ENCODE measurements around the gene PELI2. TPM values are rescaled to one million over a fixed set of nuclear protein-coding genes. Genes with fewer than 3 reads are reported as not detected.

Gene PELI2
- total and polyA plus RNA-seq, 2 of the 4 experiments (the other 2 are of a cell fraction): 6.0 to 36.7 TPM

DNA sequence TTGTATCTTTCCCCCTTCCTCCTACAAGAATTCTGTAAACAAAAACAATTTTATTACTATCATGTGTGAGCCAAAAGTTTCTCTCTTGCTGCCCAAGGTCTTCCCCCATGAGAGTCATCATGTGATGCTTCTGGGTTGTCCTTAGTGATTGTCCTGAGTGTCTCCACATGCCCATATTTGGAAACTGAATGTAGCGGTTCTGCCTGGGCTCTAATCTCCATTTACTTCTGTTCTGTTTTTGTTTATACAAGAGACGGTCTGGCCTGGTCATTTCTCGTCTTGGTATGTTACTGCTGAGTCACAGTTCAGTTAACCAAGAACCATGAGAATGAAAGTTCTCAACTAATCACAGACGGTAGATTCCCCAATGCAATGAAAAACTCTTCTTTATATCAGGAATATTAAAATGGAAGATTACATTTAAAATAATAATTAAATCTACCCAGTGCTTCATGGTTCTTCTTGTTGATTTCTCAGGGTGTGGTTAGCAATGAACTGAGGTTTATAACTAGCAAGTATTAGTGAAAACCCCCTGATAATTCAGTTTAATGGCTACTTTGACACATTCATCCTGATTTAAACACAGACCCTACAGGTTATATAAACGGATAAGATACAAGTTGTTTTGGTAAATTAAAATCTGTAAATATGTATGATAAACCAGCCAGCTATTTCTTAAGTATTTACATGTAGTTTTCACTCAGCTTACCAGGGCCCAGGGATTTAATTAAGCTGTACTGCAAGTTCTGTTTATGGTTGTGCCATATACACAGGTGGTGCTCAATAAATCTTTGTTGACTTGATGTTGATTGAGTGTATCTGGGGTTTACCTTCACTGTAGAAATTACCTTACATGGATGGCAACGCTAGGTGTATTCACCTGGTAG is 81.1 kb downstream of the PELI2 start:
- in situ Hi-C loops (cut with MboI; ENCODE audit: low sequenced_read_pairs): no loop called here
- TF ChIP-seq CHD1 (IDR thresholded peaks at IDR 0.05; ENCODE audit: low read depth, low read length) (no peak), BHLHE40 (IDR thresholded peaks at IDR 0.05; ENCODE audit: low read depth, low read length) (no peak), POLR2A (IDR thresholded peaks at IDR 0.05; ENCODE audit: low read depth, low read length) (peak; percentile 68), MAZ (IDR thresholded peaks at IDR 0.05; ENCODE audit: borderline replicate concordance, low read depth, low read length) (peak; percentile 33; the same call in 1 of the 2 replicates), FOS (IDR thresholded peaks at IDR 0.05; ENCODE audit: low read depth, low read length) (peak; percentile 87; the same call in 1 of the 2 replicates), NFE2L2 (IDR thresholded peaks at IDR 0.05; ENCODE audit: low read depth, low read length) (peak; percentile 99), SMC3 (IDR thresholded peaks at IDR 0.05; ENCODE audit: low read depth, low read length) (no peak), CEBPB (IDR thresholded peaks at IDR 0.05; ENCODE audit: low read depth, low read length) (peak; percentile 40; the same call in 1 of the 2 replicates), RAD21 (IDR thresholded peaks at IDR 0.05; ENCODE audit: low read length) (peak; percentile 21; the same call in 1 of the 2 replicates), RFX5 (IDR thresholded peaks at IDR 0.05; ENCODE audit: low read depth, low read length) (0 out of 2 replicates have a peak, but pooled peaks have one; percentile 18), MXI1 (IDR thresholded peaks at IDR 0.05; ENCODE audit: borderline replicate concordance, low read depth, low read length) (no peak)
- TF ChIP-seq, protein P1, sequence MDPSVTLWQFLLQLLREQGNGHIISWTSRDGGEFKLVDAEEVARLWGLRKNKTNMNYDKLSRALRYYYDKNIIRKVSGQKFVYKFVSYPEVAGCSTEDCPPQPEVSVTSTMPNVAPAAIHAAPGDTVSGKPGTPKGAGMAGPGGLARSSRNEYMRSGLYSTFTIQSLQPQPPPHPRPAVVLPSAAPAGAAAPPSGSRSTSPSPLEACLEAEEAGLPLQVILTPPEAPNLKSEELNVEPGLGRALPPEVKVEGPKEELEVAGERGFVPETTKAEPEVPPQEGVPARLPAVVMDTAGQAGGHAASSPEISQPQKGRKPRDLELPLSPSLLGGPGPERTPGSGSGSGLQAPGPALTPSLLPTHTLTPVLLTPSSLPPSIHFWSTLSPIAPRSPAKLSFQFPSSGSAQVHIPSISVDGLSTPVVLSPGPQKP (IDR thresholded peaks at IDR 0.05; ENCODE audit: borderline replicate concordance, low read depth, low read length): peak; percentile 82; the same call in 1 of the 2 replicates
- TF ChIP-seq, protein P2, sequence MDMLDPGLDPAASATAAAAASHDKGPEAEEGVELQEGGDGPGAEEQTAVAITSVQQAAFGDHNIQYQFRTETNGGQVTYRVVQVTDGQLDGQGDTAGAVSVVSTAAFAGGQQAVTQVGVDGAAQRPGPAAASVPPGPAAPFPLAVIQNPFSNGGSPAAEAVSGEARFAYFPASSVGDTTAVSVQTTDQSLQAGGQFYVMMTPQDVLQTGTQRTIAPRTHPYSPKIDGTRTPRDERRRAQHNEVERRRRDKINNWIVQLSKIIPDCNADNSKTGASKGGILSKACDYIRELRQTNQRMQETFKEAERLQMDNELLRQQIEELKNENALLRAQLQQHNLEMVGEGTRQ (IDR thresholded peaks at IDR 0.05; ENCODE audit: low read depth, low read length): peak; percentile 93

More for the DNA sequence above, 81.1 kb downstream of the PELI2 start:
- Histone ChIP-seq H3K9me1 (ENCODE audit: insufficient read depth, low read length) (peaks cover 7% of the 10 kb centered on the region), H2BK20ac (ENCODE audit: low read depth, low read length) (peak overlapping the region; percentile 89), H2BK15ac (ENCODE audit: low read depth, low read length) (peak overlapping the region; percentile 96), H2AK9ac (replicated peaks; ENCODE audit: low read depth, low read length, poor library complexity) (no peak overlapping the region), H2BK120ac (ENCODE audit: low read depth, low read length) (peak overlapping the region; percentile 96), H3K23ac (ENCODE audit: low read depth, low read length) (peak overlapping the region; percentile 68), H3K4me3 (ENCODE audit: insufficient read depth, low read depth, low read length) (no peak overlapping the region), H3K4me2 (ENCODE audit: low read depth, low read length) (peak overlapping the region; percentile 90), H2AK5ac (ENCODE audit: low read depth, low read length) (peak overlapping the region; percentile 78; the same call in 1 of the 2 replicates), H3K9me3 (ENCODE audit: control insufficient read depth, insufficient read depth, low read length) (no peaks in the 10 kb centered on the region), H3K18ac (ENCODE audit: low read depth, low read length) (peak overlapping the region; percentile 99), H3K14ac (replicated peaks; ENCODE audit: low read depth, low read length) (peak overlapping the region; percentile 79), H3K56ac (ENCODE audit: extremely low read depth, insufficient read depth, low read length) (peak overlapping the region; percentile 92), H3K27me3 (ENCODE audit: control insufficient read depth, insufficient read depth, low read length) (no peaks in the 10 kb centered on the region), H3K36me3 (ENCODE audit: control insufficient read depth, insufficient read depth, low read length) (no peaks in the 10 kb centered on the region), H3K9ac (ENCODE audit: low read depth, low read length) (peak overlapping the region; percentile 62; the same call in 1 of the 2 replicates), H4K8ac (ENCODE audit: low read depth in 2 of 2, low read length in 2 of 2) (peak overlapping the region; percentile 68 to 94), H4K5ac (ENCODE audit: low read depth, low read length) (peak overlapping the region; percentile 95), H3K79me1 (ENCODE audit: low read depth in 1 of 2, low read length in 2 of 2) (peaks cover 20 to 40% of the 10 kb centered on the region in 2 experiments), H2AFZ (replicated peaks; ENCODE audit: low read length, poor library complexity) (no peak overlapping the region), H3K4ac (ENCODE audit: low read depth, low read length) (peak overlapping the region; percentile 68; the same call in 1 of the 2 replicates), H4K20me1 (ENCODE audit: insufficient read depth, low read length) (no peaks in the 10 kb centered on the region), H3K27ac (ENCODE audit: insufficient read depth, low read length) (peak overlapping the region; percentile 84), H3K4me1 (ENCODE audit: control insufficient read depth, insufficient read depth, low read length) (peaks cover 16% of the 10 kb centered on the region), H4K91ac (ENCODE audit: insufficient read depth, low read depth, low read length) (peak overlapping the region; percentile 87), H2BK5ac (ENCODE audit: low read depth, low read length, poor library complexity, severe bottlenecking) (peak overlapping the region; percentile 97)
- DNase-seq (peak; percentile 99), ATAC-seq (ENCODE audit: low read depth) (peak; percentile 95)
- WGBS, 2 experiments (ENCODE audit: extremely low coverage in 2 of 2, insufficient read length in 1 of 2): no CpG with 5 or more reads among the region's 6 CpGs
- intact Hi-C loops (cut with micrococcal nuclease) (loop anchor here (1.0 to 10.0 kb wide), 3 partner anchors 77 to 225 kb away; no protein-coding TSS in a partner anchor), dilution Hi-C loops (cut with HindIII; ENCODE audit: low sequenced_read_pairs, unreplicated experiment) (no loop called here)
- POLR2A ChIA-PET (ENCODE audit: unreplicated experiment): interaction anchor here (0.5 kb wide), 1 partner anchor 816 kb away, joined by 3 read pairs; no protein-coding TSS in a partner anchor
- CTCF ChIA-PET: interaction anchor here (0.5 kb wide), 1 partner anchor 184 kb away, joined by 3 read pairs; no protein-coding TSS in a partner anchor
- no TSS peak for BruUV-seq (replicated peaks)
